ENCODE data around the gene FARP1.
"Not testable (repeated sequence)": the region's sequence is repeated elsewhere in the genome, so short reads cannot be mapped to it uniquely, and the experiment has no call there.

Gene FARP1

DNA sequence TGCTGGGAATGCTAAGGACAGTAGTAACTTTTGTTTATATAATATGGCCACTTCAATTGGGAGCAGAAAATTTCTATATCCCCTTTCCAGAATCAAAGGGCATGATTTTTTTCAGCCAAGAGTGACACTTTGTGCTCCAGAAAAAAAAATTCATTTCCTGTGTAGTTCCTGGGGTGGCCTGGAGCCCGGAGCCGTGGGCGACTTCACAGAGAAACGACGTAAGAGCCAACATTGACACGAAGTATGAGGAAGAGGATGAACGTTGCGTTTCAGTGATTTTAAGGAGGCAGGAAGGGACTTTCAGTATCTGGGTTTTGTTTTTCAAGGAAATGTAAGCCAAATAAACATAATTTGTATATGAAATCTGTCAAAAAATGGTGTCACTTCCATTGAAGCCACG is 246.4 kb downstream of the FARP1 start:
- no peak for DNase-seq (ENCODE audit: low read depth in 4 of 4, low spot score in 1 of 4)

DNA sequence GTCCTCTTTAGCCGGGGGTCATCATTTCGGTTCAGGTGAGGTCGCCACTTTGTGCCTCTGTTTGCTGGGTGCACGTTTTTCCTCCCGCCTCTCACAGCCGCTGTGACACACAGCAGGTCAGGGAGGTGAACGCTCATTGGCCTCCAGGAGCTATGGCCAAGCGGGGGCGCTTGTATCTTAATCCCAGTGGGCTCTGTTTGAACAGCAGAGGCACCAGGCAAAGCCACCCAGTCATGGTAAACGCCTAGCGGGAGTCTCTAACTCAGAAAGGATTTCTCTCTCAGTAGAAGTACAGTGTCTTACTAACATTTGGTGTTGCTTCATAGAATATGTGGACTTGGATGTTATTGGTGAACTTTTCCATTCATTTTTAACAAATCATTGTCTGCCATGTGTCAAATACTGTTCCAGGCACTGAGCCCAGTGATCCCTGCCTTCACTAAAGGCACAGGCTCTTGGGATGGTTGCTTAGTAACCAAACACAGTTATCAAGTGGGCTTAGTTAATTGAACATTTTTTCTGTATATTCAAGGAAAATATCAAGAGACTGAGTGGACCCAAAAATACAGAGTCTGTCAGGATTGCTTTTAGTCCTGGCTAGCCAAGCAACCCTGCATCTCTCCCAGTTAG is 247.3 kb downstream of the FARP1 start:
- DNase-seq (ENCODE audit: low read depth in 4 of 4, low spot score in 1 of 4), result no peak

DNA sequence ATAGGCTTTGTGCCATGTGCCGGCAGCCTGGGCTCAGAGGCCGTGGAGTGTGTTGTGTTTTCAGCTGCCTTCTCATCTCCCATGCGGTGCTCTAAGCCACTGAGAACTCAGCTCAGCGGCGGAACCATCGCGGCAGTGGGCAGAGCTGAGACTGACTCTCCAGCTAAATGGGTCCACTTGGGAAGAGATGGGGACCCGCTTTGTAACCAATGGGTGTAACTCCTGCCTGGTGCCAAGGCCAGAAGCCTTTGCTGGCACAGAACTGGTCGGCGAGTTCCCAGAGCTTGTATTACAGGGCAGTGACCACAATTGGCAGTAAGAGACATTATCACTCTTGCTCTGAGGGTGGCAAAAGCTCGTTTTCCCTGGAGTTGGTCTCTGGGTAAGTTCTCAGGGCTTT is 251.0 kb downstream of the FARP1 start:
- DNase-seq (ENCODE audit: low read depth in 4 of 4, low spot score in 1 of 4), result no peak

DNA sequence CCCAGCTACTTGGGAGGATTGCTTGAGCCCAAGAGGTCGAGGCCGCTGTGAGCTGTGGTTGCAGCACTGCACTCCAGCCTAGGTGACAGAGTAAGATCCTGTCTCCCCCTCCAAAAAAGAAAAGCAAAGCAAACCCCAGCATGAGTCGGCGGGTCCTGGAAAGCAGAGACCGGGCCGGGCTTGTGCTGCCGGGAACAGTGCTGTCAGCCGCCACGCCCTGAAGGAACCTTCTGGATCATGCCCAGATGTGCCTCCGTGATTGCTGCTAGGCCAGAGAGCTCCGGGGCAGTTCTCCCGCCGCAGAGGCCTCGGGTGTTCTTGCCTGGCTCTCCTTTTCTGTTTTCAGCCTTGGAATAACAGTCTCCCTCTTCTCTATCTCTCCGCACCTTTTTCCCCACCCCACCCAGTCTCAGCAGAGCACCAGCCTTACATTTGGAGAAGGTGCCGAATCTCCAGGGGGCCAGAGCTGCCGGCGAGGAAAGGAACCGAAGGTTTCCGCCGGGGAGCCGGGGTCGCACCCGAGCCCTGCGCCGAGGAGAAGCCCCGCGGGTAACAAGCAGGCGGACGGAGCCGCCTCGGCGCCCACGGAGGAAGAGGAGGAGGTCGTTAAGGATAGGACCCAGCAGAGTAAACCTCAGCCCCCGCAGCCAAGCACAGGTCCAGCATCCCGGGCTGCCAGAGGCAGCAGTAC is 252.1 kb downstream of the FARP1 start:
- DNase-seq (ENCODE audit: low read depth in 4 of 4, low spot score in 1 of 4), result no peak

DNA sequence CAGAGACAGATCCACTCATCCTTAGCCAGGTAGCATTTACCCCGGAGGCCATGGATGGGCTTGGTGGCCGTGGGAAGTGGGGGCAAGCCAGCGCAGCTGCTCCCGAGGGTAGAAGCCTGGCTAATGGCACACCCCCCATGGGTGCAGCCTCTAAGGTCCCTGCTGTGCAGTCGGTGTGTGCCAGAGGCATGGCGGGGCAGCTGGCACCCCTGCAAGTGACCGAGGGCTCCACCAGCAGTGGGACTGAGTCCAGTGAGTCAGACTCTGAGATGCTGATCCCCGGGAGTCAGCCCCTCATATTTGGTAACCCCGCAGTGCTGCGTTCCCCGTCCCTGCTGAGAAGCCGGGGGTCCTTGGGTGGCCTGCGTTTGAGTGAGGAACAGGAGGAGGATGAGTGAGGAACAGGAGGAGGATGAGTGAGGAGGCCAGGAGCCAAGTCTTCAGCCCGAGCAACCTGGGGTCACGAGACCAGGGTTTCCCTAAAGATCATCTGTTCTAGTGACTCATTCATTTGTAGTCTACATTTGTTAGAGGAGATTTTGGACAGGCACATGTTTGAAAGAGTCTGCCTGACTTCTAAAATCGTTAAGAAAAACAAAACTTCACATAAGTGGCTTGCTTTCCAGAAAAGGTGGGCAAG is 253.3 kb downstream of the FARP1 start:
- no peak for DNase-seq (ENCODE audit: low read depth in 4 of 4, low spot score in 1 of 4)

DNA sequence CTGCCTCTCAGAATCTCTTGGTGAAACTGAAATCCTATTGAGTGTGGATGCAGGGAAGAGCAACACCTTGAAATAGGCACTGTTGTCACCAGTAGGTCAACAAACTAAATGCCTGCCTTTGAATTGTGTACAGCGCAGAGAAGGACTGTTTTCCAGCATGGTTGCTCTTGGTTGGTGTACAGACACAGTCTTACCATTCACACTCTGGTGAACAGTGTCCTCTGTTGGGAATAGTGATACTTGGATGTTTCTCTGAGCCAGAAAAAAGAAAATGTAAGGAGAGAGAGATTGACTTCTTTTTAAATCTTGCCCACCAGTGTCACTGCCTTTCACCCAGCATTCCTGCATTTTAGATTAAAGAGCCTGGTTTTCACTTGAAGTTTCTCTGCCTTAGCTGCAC is 254.3 kb downstream of the FARP1 start:
- DNase-seq (ENCODE audit: low read depth in 4 of 4, low spot score in 1 of 4), result no peak

DNA sequence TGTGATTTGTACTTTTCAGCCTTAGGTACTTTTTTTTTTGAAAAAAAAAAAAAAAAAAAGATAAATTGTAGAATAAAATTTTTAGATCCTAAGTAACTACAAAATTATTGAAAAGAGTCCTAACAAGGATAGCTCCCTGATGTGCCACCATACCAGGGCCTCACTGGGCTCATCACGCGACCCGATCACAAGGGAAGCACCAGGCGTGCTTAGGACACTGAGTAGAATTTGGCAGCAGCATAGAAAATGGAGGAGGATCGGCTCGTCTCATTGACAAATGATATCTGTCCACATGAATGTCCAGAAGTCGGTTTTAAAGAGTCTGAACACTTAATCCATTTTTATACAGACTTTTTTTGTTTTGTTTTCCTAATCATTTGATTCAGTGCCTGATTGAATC is 255.0 kb downstream of the FARP1 start:
- no peak for DNase-seq (ENCODE audit: low read depth in 4 of 4, low spot score in 1 of 4)

DNA sequence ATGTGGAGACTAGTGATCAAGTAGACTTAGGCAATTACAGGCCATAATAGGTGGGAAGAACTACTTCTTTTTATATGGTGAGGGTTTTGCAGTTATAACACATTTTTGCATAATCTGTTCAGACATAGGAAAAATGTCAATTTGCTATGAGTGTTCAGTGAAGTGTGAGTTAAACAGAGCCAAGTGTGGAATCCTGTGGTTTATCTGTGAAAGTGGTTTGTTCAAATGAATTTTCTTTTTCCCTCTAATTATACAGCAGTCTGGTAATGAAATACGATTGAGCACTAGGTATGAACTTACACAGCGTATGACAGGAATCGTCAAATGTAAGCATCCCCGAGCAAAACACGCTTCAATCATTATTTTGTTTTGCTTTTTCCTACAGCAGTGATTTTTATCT is 255.7 kb downstream of the FARP1 start:
- no peak for DNase-seq (ENCODE audit: low read depth in 4 of 4, low spot score in 1 of 4)

DNA sequence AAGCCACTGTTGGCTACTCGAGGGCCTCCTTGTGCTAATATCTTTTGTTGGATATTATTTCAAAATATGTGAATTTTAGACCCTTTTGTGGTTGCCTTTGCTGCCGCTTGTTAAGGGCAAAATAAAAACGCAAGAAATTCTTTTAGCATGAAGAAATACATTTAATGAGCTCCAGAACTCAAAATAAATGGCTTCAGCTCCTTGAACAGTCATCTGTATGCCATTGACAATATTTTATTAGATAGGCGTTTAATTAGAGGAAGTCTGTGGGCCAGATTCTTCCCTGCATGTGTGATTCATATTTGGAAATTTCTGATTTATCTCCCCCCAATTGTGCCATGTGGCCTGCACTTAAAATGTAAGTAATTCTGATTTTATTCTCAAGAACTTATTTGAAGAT is 256.9 kb downstream of the FARP1 start:
- DNase-seq (ENCODE audit: low read depth in 4 of 4, low spot score in 1 of 4), result no peak

DNA sequence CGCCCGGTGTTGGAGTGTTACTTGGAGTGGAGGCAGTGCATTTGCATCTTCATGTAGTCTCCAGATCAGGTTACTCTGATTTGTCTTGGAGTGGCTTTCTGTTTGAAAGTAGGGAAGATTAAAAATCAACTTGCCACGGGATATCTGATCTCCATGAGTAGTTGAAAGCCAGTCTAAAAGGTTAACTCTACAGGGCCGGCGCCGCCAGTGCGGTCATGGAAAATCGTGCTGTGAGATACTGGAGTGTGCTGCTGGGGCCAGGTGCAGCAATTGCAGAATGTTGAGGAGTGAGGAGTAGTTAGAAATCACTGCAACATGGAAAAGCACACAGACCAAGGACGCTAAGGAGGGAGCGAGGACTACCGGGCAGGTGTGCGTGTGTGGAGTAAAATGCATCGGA is 259.0 kb downstream of the FARP1 start:
- DNase-seq (ENCODE audit: low read depth in 4 of 4, low spot score in 1 of 4), result no peak

DNA sequence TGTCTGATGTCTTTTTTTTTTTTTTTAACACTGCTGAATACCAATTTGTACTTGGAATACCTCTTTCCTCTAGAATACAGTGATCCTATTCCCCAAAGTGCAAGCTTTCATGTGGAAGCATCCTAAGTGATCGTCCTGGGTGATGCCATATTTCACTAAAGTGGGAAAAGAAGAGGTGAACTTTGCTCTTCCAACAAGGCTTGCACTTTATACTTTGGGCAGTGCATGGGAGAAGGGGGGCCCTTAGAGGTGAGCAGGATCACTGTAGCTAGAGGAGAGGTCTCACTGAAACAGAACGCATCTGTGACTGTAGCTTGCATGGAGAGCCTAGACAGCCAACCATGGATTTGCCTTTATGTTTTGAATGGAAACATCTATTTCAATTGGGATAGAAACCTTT is 260.2 kb downstream of the FARP1 start:
- no peak for DNase-seq (ENCODE audit: low read depth in 4 of 4, low spot score in 1 of 4)

DNA sequence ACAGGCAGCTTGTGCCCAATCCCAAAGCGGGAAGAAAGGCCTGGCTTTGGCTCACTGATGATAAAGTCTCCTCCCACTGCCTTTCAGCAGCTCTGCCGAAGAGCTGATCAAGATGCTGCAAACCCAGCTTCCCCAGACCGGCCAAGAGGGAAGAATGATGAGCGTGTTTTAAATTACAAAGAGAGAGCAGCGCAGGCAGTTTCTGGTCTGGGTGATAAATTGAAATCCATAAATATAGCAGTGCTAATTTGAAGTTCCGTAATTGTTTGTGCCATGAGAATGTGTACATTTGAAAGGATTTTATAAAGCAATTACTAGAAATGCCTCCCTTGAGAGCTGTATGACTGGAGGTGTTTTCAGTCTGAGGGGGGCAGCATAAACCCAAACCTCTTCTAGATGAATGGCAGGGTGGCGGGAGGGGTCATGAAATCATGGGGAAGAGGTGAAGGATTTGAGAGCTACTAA is 262.2 kb downstream of the FARP1 start:
- DNase-seq (ENCODE audit: low read depth in 4 of 4, low spot score in 1 of 4), result no peak

DNA sequence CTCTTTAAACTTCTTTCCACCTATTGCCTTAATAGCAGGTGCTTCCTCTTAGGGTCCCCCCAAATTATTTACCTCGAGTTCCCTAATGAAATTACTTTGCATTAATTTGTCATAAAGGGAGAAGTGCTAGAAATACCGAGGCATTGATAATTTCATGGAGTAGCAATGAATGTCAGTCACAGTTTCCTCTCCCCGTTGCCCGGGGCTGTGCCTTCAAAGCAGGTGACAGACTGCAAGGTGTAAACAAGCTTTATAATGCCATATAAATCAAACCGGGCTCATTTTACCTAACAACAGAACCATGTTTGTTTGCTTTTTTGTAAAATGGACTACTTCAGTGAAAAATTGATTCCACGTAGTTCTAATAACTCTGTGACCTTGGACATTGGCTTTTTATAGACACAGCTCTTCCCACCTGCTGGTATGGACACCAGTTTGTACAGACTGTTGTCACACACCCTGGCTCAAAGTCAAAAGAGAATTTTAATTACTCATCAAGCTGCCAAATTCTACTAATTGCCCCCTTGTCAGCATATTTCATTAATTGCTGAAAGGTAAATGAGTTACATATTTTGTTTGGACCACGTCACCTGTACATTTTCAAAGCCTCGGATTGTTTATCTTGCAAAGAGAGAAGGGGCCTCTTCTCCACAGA is 262.9 kb downstream of the FARP1 start:
- DNase-seq (ENCODE audit: low read depth in 4 of 4, low spot score in 1 of 4), result no peak

DNA sequence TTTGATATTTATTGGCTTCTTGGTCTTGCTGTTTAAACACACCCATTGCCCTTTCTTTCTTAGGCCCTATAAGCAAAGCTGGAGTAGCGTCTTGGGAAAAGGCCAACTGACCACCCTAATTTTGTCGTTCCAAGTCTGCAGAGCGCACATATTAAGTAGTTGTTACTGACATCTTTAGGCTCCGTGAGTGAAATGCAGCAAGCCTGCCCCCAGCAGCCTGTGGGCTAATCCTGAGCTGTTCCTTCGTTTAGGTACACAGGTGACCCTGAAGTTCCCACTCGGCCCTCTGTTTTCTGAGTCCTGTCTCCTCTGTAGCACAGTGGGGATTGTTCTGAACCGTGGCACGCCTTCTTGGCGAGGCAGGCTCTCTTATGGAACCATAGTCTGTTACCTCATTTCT is 263.5 kb downstream of the FARP1 start:
- no peak for DNase-seq (ENCODE audit: low read depth in 4 of 4, low spot score in 1 of 4)

DNA sequence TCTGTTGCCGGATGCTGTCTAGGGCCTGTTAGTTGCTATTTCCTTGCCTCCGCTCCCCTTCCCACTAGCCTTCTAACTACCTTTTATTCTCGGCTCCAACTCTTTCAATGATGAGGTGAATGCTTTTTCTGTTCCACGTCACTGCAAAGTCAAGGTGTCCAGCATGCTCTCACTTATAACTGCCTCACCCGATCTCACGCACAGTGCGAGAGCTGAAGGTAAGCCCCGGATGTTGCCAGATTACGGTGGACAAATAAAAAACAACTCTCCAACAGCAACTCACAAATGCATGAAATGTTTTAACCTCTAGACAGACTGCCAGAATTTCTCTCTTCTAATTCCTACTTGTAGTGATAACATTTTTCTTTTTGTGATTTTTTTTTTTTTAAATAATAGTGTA is 264.1 kb downstream of the FARP1 start:
- DNase-seq (ENCODE audit: low read depth in 4 of 4, low spot score in 1 of 4), result no peak

DNA sequence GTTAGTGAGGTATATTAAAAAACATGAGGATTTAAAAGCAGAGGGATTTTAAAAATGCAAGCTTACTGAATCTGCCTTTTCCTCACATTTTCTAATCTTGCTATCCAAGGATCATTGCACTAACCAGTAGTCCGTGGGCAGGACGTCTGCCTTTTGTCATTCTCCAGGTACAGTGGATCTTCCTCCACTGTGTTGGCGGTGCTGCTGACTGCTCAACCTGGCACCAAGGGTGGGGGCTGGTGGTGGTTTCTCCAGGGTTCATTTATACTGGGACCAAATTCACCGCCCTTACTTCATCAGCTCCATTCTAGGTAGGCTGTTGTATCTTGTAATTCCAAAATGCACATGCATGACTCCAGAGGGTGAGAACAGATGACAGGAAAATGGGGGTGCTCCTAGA is 264.7 kb downstream of the FARP1 start:
- DNase-seq (ENCODE audit: low read depth in 4 of 4, low spot score in 1 of 4), result no peak

DNA sequence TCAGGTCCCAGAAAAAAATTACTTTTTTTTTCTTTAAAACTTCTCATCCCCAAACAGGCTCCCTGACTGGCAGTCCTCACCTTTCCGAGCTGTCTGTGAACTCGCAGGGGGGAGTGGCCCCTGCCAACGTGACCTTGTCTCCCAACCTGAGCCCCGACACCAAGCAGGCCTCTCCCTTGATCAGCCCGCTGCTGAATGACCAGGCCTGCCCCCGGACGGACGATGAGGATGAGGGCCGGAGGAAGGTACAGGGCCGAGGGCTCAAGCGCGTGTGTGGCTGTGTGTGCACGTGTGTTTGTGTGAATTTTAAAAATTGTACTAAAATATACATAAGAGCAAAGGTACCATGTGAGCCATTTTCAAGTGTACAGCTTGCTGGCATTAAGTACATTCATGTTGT is 266.4 kb downstream of the FARP1 start:
- no peak for DNase-seq (ENCODE audit: low read depth in 4 of 4, low spot score in 1 of 4)

DNA sequence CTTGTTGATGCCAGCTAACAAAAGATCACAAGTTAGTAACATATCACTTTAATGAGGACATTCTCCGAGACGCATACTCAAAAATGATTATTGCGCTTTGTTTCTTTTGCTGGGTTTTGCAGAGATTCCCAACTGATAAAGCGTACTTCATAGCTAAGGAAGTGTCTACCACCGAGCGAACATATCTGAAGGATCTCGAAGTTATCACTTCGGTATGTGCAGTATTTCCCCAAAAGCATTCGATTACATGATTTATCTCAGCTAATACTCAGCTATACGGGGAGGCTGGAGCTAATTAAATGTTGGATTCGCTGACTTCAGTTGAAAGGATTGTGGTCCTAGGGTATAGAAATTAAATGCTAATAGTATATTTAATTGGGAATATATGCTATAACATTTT is 267.7 kb downstream of the FARP1 start:
- DNase-seq (ENCODE audit: low read depth in 4 of 4, low spot score in 1 of 4), result no peak

DNA sequence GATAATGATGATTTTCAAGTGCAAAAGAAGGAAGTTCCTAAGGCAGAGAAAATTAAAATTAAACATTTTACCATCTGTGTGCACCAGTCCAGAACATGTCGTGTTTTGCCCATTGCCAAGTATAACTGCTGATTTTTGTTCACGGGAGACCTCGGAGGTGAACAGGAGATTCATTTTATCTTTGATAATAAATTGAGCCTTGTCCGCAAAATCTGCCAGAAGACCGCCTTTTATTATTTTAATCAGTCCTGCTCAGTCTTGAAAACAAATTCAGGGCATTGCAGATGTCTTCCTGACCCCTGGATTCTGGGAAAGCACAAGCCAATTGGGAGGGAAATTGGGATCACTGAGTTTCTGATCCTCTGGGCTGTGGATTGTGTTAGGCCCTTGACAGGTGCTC is 268.1 kb downstream of the FARP1 start:
- DNase-seq (ENCODE audit: low read depth in 4 of 4, low spot score in 1 of 4), result no peak

DNA sequence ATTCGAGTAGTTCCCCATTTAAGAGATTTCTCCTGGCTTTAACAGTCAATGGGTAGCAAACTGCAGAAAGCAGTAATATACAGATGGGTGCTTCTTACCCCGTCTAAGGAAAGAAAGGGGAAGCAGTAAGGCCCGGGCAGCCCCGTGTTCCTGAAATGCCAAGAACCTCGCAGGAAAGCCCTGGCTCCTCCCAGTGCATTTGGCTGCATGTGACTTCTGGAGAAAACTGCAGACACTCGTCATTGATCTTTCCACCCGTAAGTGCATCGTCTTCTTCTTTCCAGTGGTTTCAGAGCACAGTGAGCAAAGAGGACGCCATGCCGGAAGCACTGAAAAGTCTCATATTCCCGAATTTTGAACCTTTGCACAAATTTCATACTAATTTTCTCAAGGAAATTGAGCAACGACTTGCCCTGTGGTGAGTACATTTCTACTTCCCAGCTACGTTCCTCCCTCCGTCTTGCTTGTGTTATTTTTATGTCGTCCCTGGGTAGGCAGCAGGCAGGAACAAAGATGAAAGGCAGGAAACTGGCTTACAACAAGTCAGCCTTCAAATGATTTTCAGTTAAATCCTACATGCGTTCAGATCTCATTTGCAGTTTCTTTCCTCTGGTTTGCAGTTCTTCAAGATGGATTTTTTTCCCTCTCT is 268.8 kb downstream of the FARP1 start:
- DNase-seq (ENCODE audit: low read depth in 4 of 4, low spot score in 1 of 4), result no peak

DNA sequence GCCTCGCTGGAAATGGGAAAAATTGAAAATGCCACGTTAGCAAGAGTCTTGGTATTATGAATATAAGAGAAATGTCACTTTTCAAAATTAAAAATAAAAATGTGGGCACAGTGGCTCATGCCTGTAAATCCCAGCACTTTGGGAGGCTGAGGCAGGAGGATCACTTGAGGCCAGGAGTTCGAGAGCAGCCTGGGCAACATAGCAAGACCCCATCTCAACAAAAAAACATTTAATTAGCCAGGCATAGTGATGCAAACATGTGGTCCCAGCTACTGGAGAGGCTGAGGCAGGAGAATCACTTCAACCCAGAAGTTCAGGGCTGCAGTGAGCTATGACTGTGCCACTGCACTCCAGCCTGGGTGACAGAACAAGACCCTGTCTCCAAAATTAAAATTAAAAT is 270.4 kb downstream of the FARP1 start:
- not testable (repeated sequence) for DNase-seq (ENCODE audit: low read depth in 4 of 4, low spot score in 1 of 4)

DNA sequence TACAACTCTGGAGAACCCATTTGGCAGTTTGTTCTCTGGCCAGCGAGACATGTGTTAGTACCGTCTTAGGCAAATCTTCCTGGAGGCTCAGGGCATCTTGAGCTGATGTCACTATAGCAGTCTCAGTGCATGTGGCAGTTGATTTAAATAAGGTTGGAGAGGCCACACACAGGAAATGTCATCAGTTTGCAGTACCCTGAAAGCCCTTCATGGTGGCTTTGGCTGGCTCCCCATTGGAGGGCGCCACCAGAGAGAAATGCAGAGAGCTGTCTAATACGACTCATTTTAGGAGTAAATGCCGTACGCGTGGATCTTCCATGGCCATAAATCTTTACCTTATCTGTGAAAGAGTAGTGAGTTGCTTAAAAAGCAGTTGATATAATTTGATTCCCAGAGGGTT is 270.9 kb downstream of the FARP1 start:
- DNase-seq (ENCODE audit: low read depth in 4 of 4, low spot score in 1 of 4), result no peak
